ENCODE data around the gene U2AF2.

Gene U2AF2

DNA sequence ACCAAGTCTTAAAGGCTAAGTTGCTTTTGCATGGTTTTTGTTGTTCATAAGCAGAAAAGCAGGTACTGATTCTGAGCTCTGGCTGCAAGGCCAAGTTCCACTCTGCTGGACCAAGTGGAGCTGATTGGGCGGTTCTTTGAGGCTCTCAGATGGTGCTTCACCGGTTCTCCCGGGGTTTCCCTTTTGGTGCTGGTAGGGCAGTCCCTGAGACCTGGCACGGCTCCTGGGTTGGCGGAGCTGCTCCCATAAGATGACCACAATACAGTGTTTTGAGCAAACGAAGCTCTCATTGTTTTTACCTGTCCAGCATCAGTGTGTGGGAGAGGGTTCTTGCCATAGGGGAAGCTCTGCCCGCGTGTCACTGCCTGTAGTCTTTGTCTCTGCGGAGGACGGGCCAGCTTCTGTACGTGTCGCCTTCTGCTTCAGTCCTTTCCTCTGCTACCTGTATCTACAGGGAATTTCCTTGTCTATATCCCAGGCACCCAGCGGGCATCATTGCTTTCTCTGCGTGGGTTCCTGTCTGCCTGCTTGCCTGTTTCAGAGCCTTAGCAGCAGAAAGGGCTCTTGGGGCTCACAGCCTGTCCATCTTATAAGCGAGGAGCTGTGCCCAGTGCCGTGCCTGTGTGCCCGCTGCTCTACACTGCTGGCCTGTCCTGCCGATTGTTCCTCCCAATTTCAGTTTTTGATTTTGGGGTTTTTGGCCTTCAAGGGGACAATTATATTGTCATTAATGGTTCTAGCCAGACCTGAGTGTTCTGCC is 2.3 kb downstream of the U2AF2 start:
- DNase-seq (ENCODE audit: low read depth in 2 of 2) = no peak

DNA sequence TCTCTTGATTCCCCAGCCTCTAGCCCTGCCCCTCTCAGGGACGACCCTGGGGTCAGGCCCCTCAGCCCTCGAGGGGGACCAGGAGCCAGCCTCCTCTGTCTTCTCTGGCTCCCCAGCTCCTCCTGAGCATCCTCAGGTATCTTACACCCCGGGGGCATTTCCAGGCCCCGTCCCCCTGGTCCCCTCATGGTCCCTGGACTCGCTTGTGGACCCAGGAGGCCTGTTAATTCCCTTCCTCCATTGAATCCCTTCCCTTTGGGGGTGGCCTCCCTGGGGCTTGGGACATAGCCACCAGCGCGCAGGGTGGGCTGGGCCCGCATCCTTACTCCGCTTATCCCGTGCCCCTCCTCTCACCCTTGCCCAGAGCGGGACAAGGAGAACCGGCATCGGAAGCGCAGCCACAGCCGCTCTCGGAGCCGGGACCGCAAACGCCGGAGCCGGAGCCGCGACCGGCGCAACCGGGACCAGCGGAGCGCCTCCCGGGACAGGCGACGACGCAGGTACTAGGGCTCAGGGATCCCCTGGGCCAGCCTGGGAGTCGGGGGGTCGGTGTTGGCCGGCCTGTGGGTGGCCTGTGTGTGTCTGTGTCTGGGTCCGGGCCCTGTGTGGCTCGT is 4.1 kb downstream of the U2AF2 start:
- no peak for DNase-seq (ENCODE audit: low read depth in 2 of 2)

- DNase-seq (ENCODE audit: low read depth in 2 of 2) = no peak
Observed at GRCh38 chr19:55659822-55660221, 5.0 kb downstream of the U2AF2 start.

DNA sequence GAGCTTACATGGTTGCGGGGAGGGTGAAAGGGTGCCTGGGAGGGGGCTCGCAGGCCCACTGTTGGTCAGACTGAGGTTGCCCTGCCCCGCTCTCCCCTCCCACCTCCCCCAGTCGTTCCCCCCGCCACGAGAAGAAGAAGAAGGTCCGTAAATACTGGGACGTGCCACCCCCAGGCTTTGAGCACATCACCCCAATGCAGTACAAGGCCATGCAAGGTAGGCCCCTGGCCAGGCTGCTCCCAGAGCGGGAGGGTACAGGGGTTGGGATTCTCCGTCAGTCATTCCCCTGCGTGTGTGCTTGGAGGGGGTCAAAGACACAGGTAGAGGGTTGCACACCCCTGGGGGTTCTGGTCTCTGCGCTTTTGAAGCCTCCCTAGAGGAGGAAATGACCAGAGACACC is 5.6 kb downstream of the U2AF2 start:
- no peak for DNase-seq (ENCODE audit: low read depth in 2 of 2)

DNA sequence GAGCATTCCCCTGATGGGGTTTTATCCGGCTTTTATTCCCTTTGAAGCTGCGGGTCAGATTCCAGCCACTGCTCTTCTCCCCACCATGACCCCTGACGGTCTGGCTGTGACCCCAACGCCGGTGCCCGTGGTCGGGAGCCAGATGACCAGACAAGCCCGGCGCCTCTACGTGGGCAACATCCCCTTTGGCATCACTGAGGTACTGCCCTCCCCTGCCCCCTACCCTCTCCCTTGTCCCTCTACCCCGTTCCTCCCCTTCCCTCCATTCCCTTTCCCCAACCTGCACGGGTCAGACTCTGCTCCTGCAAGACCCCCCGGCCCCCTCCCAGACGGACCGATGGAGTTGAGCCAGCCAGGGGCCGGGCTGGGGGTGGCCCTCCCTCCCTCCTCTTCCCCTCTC is 6.2 kb downstream of the U2AF2 start:
- DNase-seq (ENCODE audit: low read depth in 2 of 2) = no peak

DNA sequence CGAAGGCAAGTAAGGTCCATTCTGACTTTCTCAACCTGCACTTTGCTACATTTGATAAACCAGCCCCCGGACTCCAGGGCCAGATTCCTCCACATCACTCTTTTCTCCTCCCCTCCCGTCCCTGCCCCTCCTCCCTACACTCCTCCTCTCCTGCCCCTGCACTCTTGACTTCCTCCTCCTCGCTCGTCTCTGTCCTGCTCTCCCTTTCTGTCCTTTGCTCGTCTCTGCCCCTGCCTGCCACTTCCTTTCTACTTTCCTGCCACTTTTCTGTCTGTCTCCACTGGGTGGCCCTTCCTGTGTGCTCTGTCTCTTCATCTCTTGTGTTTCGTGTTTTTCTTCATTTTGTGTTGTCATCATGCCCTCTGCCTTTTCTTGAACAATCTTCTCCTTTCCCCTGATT is 7.0 kb downstream of the U2AF2 start:
- DNase-seq (ENCODE audit: low read depth in 2 of 2) = no peak

DNA sequence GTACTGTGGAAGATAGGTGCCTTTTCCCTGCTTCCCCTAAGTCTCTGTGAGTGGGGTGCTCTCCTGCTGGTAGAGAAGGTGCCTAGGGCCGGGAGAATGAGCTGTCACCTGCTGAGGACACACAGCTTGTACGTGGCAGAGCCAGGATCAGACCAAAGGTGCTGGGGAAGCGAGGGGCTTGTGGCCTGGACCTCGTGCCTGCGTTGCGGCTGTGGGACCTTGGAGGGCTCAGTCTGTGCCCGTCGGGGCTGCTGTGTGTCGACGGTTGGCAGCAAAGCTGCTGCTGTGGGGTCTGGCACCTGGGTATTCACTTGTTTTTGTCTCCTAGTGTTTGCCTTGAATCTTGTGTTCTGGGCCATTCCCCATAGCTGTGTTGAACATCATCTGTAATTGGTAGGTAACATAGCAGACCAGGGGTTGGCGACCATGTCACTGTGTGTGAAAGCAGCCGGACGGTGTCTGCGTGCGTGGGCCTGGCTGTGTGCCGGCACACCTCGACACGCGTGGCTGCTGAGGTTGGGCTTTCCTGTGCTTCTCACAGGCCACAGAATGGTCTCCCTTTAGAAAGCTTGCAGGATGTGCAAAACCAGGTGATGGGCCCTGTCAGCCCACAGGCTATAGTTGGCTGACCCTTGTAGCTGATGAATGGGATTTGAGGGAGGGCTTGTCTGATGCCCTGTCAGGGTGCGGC is 9.2 kb downstream of the U2AF2 start:
- no peak for DNase-seq (ENCODE audit: low read depth in 2 of 2)

- no peak for DNase-seq (ENCODE audit: low read depth in 2 of 2)
Observed at GRCh38 chr19:55666343-55667005, 11.6 kb downstream of the U2AF2 start.

DNA sequence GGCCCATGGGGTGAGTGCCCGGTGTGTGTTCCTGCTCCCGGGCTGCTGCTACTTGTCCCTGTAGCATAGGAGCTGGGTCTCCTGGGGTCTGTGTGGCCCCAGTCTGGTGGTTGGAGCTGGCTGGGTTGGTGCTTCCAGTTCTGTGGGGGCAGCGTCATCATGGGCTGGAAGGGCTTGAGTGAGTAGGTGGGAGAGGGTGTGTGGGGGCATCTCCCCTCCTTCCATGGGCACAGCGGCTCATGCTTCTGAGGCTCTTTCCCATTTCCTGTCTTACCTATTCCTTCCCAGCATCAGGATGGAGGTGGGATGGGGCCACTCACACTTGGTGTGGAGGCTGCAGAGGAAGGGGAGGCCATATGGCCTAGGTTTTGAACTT is 12.2 kb downstream of the U2AF2 start:
- DNase-seq (ENCODE audit: low read depth in 2 of 2) = no peak

GRCh38 chr19:55667511-55667910 is 12.7 kb downstream of the U2AF2 start:
- DNase-seq (ENCODE audit: low read depth in 2 of 2) = no peak

- no peak for DNase-seq (ENCODE audit: low read depth in 2 of 2)
Observed at GRCh38 chr19:55667958-55668357, 13.1 kb downstream of the U2AF2 start.

- DNase-seq (ENCODE audit: low read depth in 2 of 2) = no peak
Observed at GRCh38 chr19:55668603-55669348, 13.9 kb downstream of the U2AF2 start.

GRCh38 chr19:55669418-55670279 is 14.8 kb downstream of the U2AF2 start:
- DNase-seq (ENCODE audit: low read depth in 2 of 2) = no peak

- DNase-seq (ENCODE audit: low read depth in 2 of 2) = no peak
Observed at GRCh38 chr19:55670280-55671053, 15.6 kb downstream of the U2AF2 start.

DNA sequence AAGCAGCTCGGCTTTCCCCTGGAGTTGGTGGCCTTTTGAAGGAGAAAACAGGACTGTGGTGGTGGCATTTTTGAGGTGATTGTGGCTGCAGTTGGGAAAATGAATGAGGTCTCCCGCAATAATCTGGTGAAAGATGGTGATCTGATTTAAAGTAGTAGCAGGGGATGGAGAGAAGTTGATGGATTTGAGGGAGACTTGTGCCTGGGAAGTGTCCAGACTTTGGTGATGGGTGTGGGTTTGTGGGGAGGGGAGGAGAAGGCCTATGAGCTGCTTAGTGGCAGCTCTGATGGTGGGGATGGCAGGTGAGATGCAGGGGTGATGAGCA is 16.2 kb downstream of the U2AF2 start:
- no peak for DNase-seq (ENCODE audit: low read depth in 2 of 2)

DNA sequence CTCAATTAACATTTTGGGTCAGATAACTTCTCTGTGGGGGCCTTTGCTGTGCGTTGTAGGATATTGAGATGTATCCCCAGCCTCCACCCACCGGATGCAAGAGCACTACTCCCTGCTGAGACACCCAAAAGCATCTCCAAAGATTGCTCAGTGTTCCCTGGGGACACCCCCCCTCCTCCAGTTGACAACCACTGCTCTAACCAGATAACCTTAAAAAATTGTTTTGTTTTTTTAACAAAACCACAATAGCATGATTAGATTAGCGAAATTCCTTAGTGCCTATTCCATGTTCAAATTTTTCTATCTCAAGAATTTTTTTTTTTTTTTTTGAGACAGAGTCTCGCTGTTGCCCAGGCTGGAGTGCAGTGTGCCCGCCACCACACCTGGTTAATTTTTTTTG is 17.6 kb downstream of the U2AF2 start:
- DNase-seq (ENCODE audit: low read depth in 2 of 2) = no peak

DNA sequence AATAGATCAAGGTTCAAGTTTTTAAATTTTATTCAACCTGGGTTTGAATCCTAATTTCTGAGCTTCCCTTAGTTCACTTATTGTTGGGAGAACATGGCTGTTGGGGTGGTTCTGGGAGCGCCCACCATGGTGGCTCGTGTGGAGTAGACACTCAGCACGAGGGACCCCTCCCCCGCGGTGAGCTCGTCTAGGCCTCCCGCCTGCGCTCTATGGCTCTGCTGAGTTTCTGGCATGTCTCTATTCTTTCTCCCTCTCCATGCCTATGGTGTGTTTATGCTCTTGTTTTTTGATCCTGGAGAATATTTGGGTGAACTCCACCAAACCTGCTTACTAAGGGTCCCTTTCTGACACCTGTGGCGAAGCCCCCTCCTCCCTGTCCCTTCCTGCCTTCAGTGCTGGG is 18.6 kb downstream of the U2AF2 start:
- no peak for DNase-seq (ENCODE audit: low read depth in 2 of 2)

DNA sequence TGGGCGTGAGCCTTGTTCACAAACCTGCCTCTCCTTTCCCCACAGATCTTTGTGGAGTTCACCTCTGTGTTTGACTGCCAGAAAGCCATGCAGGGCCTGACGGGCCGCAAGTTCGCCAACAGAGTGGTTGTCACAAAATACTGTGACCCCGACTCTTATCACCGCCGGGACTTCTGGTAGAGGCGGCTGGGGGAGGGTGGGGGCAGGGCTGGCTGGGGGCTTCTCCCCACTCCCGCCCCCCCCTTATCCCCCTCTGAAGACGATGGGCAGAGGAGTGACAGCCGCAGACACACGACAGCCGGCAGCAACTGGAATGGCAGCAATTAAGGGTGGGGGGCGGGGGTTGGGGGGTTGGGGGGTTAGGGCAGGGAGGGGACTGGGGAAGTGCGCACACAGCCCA is 19.1 kb downstream of the U2AF2 start:
- DNase-seq (ENCODE audit: low read depth in 2 of 2) = no peak

- no peak for DNase-seq (ENCODE audit: low read depth in 2 of 2)
Observed at GRCh38 chr19:55674459-55674840, 19.6 kb downstream of the U2AF2 start.
